ENCODE data around the gene KHDC1L.

- TF ChIP-seq EZH2 (IDR thresholded peaks at IDR 0.05; ENCODE audit: insufficient read depth, poor library complexity, severe bottlenecking) (no peak), EZH2phosphoT487 (IDR thresholded peaks at IDR 0.05; ENCODE audit: insufficient read depth, low read depth) (no peak)
Observed at GRCh38 chr6:73182021-73182607, 43.2 kb downstream of the KHDC1L start.

Measured in GM23248 (cell line).